Endothelial cell of umbilical vein (primary cell): Measurements from ENCODE around the gene PSMD10.

Experiments
- EZH2 ChIP-seq: IDR thresholded peaks from 2 replicates; pipeline ENCODE4 v1.6.1; 2012; ENCODE audit warnings: borderline replicate concordance, low read depth, mild to moderate bottlenecking, moderate library complexity, low read length, inconsistent platforms; ENCODE audit not compliant: severe bottlenecking
- POLR2A ChIP-seq: IDR thresholded peaks from 2 replicates; pipeline ENCODE4 v1.6.1; 2012; ENCODE audit warnings: low read depth, mild to moderate bottlenecking, control low read depth, low read length
- POLR2AphosphoS5 ChIP-seq: IDR thresholded peaks from 2 replicates; pipeline ENCODE4 v1.6.1; 2012; ENCODE audit warnings: low read depth, mild to moderate bottlenecking, control low read depth, low read length, moderate library complexity; ENCODE audit not compliant: insufficient read depth
- TF ChIP-seq, protein P1 (sequence below), 2 donors: IDR thresholded peaks; 1 replicate in 1 of 2; 2 replicates in 1 of 2; pipeline ENCODE4 v1.5.1; 2011; ENCODE audit warnings: low read length in 2 of 2, mild to moderate bottlenecking in 2 of 2, moderate library complexity in 2 of 2, control low read depth in 1 of 2, inconsistent platforms in 1 of 2, low read depth in 1 of 2; ENCODE audit not compliant: insufficient read depth in 1 of 2; ENCODE audit errors: extremely low read depth in 1 of 2

GRCh38 chrX:108132034-108132433 lies 40.7 kb upstream of the PSMD10 start:
- TF ChIP-seq, protein P1, sequence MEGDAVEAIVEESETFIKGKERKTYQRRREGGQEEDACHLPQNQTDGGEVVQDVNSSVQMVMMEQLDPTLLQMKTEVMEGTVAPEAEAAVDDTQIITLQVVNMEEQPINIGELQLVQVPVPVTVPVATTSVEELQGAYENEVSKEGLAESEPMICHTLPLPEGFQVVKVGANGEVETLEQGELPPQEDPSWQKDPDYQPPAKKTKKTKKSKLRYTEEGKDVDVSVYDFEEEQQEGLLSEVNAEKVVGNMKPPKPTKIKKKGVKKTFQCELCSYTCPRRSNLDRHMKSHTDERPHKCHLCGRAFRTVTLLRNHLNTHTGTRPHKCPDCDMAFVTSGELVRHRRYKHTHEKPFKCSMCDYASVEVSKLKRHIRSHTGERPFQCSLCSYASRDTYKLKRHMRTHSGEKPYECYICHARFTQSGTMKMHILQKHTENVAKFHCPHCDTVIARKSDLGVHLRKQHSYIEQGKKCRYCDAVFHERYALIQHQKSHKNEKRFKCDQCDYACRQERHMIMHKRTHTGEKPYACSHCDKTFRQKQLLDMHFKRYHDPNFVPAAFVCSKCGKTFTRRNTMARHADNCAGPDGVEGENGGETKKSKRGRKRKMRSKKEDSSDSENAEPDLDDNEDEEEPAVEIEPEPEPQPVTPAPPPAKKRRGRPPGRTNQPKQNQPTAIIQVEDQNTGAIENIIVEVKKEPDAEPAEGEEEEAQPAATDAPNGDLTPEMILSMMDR (IDR thresholded peaks at IDR 0.05; ENCODE audit: extremely low read depth in 1 of 2, insufficient read depth in 1 of 2, low read depth in 1 of 2, low read length in 2 of 2) = no peak
- TF ChIP-seq EZH2 (no peak), POLR2AphosphoS5 (no peak), POLR2A (no peak)
